Islet of Langerhans (tissue), 1 donor: ENCODE measurements around the gene FHOD3.

Experiments used
- FAIRE-seq: peaks from one replicate; lab custom pipeline; 2011; peaks lifted over from hg19 to GRCh38; lab: Jason Lieb, UNC

FHOD3 gene

GRCh38 chr18:36297417-36298125 is at the start of gene FHOD3:
FHOD3 (plus strand) TSS chr18:36297713; CDS start chr18:36297836, 123 bp downstream.
- FAIRE-seq = no peak

GRCh38 chr18:36249392-36249791 is 48.1 kb upstream of the FHOD3 start:
- no peak for FAIRE-seq

- no peak for FAIRE-seq
Observed at GRCh38 chr18:36250827-36251226, 46.7 kb upstream of the FHOD3 start.

DNA sequence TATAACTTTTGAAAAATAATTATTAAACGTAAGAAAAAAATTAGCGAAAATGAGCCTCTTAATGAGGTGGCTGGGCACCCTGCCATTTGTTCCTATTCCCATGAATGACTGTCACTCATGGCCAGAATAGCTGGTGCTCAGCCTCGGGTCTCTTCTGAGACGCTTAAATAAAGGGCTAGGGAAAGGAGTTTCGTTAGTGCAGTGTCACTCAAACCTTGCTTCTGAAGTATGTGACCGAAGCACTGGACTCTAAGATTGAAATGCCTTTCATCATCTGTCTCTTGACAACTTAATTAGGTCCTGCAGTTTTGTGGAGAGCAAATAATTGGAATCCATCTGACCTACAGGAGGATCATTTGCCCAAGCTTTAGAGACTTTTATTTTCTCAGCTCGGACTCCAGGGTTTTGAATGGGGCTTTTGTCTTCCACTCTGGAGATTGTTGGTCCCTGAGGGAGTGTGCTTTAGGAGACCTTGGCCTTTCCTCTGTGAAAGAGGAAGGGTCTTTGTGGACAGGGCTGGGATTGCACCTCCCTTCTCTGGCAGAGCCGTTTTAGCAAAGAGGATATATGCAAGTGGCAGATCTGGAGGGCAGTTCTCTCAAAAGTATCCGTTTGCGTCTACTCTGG is 42.3 kb upstream of the FHOD3 start:
- FAIRE-seq = no peak

- FAIRE-seq = no peak
Observed at GRCh38 chr18:36256094-36256493, 41.4 kb upstream of the FHOD3 start.

DNA sequence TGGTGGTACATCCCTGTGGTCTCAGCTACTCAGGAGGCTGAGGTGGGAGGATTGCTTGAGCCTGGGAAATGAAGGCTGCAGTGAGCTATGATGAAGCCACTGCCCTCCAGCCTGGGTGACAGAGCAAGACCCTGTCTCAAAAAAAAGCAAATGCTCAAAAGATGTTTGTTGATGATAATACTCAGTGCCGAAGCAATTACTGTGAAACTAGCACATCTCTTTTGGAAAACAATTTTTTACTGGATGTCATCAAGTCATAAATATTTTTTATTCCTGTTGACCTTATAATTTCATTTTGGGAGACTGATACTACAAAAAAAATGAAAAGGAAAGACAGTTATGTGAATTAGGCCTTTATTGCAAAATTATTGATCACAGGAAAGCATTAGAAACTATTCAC is 34.5 kb upstream of the FHOD3 start:
- FAIRE-seq = no peak

DNA sequence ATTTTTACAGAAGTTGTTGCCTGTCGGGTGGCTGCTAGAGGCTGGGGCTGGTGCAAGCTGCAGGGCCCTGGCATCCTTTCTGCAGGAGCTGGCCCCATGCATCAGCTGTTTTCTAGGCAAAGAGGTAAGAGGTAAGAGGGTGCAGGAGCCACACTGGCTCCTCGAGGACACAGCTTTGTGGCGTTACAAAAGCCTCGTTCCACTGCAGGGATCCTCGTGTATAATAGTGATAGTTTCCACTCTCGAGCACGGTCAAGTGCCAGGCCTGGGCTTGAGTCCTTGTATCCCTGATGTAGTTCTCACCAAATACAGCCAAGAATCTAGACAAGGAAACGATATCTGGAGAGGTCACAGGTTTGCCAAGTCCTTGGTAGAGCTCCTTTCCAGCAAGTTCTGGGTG is 33.2 kb upstream of the FHOD3 start:
- FAIRE-seq = no peak

DNA sequence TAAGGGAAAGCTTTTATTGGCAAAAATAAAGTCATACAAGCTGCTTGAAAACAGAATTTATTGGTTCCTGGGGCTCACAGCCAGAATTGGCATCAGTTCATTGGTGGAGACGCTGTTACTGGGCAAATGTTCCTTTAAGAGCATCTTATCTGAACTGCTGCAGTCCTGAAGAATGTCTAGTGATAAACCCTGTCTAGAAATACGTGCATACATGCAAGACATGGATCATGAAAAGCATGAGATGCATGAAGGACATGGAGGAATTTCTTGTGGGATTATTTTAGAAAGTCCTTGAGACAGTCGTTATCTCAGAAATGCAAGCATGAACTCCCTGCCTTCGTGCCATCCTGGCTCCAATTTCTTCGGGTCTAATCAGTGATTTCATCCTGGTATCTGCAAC is 32.5 kb upstream of the FHOD3 start:
- FAIRE-seq = no peak

GRCh38 chr18:36269157-36269556 is 28.4 kb upstream of the FHOD3 start:
- no peak for FAIRE-seq

- FAIRE-seq = no peak
Observed at GRCh38 chr18:36271153-36271552, 26.4 kb upstream of the FHOD3 start.

DNA sequence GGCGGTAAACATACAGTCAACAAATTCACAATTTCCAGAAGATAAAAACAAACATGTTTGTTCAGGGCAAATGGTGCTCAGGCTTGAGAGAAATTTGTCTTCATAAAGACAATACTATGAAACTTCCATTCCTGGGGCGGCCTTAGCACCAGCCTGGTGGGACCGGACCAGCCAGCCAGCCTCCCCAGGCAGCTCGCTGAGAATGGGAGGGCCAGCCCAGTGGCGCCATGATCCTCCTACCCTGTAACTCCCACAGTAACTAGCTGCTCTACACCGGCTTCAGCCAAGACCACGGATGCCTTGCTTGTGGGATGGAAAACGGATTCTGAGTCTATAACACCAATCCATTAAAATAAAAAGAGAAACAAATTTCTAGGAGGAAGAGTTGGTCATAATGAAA is 24.2 kb upstream of the FHOD3 start:
- no peak for FAIRE-seq

- FAIRE-seq = no peak
Observed at GRCh38 chr18:36274083-36274715, 23.3 kb upstream of the FHOD3 start.

DNA sequence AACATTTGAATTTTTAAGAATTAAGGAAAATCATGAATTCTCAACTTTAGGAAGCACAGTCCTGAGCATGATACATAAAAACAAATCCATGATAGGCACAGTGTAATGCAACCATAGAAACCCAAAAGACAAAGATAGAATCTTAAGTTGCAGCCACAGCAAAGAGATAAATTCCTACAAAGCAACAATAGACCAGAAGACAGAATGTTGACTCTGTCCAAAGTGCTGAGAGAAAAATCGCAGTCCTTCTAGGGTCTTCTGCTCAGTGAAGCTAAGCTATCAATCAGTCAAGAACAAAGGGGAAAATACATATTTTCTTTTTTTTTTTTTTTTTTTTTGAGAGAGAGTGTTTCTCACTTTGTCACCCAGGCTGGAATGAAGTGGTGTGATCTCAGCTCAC is 22.0 kb upstream of the FHOD3 start:
- no peak for FAIRE-seq

DNA sequence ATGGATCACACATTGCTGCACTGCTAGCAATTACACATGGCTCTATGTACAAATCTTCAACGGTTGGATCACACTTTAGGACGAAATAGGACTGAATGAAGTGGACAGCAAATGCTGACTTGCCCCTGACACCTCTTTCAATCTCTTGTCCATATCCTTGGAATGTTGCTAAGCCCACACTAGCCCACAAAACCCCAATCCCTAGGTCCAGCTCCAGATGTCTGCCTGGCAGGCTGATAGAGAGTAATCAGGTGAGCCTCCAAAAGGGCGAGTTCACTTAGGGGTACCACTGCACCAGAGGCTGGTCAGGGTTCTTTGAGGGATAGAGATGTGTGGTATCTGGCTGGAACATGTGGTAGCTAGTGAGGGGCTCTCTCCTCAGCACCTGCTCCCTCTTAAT is 18.5 kb upstream of the FHOD3 start:
- FAIRE-seq = no peak

DNA sequence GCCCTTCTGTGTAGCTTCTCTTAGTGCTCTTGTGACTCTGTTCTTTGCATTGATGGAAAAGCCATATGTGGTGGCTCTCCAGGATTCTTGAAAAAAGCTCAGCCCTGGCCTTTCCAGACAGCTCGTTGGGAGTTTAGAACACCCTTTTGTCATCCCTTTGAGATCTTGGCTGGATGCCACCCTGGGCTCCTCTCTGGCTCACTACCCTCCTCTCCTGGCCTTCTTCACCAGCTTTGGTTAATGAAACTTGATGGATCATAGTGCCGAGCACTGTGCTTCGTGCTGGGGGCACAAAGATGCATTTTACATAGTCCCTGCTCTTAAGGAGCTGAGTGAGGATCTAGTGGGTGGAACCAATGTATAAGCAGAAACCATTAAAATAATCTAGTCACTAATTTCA is 15.6 kb upstream of the FHOD3 start:
- no peak for FAIRE-seq

DNA sequence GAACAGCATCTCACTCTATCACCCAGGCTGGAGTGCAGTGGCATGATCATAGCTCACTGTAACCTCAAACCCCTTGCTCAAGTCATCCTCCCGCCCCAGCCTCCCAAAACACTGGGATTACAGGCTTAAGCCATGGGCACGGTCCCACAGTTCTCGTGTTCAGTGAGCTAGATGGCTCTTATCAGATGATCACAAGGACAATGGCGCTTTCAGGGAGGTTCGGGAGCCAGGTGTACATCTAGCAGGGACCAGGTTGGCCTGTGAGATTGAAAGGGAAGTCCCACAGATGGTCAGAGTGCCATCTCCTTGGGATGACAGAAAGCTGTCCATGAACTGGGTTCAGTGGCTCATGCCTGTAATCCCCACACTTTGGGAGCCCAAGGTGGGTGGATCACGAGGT is 14.1 kb upstream of the FHOD3 start:
- no peak for FAIRE-seq

DNA sequence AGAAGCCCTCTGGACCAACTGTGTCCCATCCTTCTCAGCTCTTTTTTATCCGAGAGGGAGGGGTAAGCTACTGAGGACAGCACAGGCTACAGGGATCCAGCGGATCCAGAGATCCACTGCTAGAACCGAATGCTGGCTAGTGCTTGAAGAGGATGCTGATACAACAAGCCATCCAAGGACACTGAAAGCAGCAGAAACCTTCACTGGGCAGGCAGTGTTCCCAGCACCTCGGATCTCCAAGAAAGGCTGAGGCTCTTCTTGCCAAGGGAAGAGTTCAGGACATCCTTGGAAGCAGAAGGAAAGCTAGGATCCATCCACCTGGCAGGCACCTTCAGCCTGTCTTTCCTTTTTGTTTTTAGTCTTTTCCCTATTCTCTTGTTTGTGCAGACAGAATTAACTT is 13.2 kb upstream of the FHOD3 start:
- FAIRE-seq = no peak

- peak; percentile 100 for FAIRE-seq
Observed at GRCh38 chr18:36284671-36285295, 12.7 kb upstream of the FHOD3 start.

GRCh38 chr18:36287653-36288052 is 9.9 kb upstream of the FHOD3 start:
- no peak for FAIRE-seq

DNA sequence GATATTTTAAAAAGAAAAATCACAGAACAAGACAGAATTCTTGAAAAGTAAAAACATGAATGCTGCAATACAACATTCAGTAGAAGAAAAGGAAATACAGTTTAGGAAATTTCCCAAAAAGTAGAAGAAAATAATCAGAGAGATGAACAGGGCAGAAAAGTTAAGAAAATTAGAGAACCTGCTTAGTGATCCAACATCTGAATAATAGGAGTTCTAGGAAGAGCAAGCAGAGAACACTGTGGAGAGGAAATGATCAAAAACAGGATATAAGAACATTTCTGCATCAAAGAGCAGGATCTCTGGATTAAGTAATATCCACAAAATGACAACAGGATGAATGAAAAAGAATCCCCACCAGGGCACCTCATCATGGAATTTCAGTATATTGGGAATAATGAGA is 8.8 kb upstream of the FHOD3 start:
- no peak for FAIRE-seq

- no peak for FAIRE-seq
Observed at GRCh38 chr18:36294031-36294430, 3.5 kb upstream of the FHOD3 start.

- FAIRE-seq = no peak
Observed at GRCh38 chr18:36295214-36295613, 2.3 kb upstream of the FHOD3 start.

GRCh38 chr18:36295880-36296301 is 1.6 kb upstream of the FHOD3 start:
- FAIRE-seq = no peak
